Measurements from ENCODE around the gene CDKAL1.

The CDKAL1 gene

DNA sequence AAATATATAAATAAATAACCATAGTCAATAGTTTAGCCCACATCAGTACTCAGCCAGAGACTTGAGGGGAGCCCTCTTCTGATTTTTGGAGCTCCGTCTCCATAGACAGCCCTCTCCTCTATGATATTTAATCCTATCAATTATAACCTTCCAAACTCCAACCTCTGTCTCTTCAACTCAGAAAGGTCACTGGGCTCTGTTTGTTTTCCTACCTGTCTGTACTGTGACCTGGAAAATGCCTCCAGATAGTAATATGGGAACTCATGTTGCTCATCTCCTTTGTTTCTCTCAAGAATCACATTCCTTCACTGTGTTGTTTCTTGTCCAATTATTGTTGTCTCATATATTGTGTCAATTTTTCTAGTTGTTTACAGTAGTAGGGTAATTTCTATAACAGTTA, 409.7 kb downstream of the CDKAL1 start:
- TF ChIP-seq POLR2AphosphoS5 (IDR thresholded peaks at IDR 0.05; ENCODE audit: low read depth, low read length) (no peak), TAF1 (IDR thresholded peaks at IDR 0.05; ENCODE audit: borderline replicate concordance, insufficient read depth, low read length) (no peak), FOXP2 (optimal IDR thresholded peaks at IDR 0.05; ENCODE audit: borderline replicate concordance, extremely low read depth, extremely low read length, insufficient read depth) (no peak), SIN3A (IDR thresholded peaks at IDR 0.05; ENCODE audit: borderline replicate concordance, insufficient read depth, low read length) (no peak)
- TF ChIP-seq, protein P1, sequence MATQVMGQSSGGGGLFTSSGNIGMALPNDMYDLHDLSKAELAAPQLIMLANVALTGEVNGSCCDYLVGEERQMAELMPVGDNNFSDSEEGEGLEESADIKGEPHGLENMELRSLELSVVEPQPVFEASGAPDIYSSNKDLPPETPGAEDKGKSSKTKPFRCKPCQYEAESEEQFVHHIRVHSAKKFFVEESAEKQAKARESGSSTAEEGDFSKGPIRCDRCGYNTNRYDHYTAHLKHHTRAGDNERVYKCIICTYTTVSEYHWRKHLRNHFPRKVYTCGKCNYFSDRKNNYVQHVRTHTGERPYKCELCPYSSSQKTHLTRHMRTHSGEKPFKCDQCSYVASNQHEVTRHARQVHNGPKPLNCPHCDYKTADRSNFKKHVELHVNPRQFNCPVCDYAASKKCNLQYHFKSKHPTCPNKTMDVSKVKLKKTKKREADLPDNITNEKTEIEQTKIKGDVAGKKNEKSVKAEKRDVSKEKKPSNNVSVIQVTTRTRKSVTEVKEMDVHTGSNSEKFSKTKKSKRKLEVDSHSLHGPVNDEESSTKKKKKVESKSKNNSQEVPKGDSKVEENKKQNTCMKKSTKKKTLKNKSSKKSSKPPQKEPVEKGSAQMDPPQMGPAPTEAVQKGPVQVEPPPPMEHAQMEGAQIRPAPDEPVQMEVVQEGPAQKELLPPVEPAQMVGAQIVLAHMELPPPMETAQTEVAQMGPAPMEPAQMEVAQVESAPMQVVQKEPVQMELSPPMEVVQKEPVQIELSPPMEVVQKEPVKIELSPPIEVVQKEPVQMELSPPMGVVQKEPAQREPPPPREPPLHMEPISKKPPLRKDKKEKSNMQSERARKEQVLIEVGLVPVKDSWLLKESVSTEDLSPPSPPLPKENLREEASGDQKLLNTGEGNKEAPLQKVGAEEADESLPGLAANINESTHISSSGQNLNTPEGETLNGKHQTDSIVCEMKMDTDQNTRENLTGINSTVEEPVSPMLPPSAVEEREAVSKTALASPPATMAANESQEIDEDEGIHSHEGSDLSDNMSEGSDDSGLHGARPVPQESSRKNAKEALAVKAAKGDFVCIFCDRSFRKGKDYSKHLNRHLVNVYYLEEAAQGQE (IDR thresholded peaks at IDR 0.05; ENCODE audit: insufficient read depth in 1 of 2, low read depth in 2 of 2, low read length in 2 of 2), result no peak

DNA sequence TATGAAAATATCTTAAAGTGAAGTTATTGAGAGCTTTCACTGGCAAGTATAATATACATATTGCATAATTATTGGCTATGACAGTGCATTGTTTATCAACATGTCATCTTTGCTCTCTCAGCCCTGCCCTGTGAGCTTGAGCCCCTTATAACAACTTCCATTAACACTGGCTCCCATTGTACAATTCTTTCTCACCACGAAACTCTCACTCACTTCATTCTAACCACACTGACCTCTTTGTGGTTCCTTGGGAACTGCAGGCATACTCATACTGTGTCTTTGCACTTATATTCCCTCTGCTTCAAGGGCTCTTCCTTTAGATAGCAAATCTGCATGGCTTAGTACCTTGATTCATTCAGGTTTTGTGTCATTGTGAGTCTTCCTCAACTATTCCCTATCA, 411.8 kb downstream of the CDKAL1 start:
- TF ChIP-seq SIN3A (IDR thresholded peaks at IDR 0.05; ENCODE audit: borderline replicate concordance, insufficient read depth, low read length) (no peak), TAF1 (IDR thresholded peaks at IDR 0.05; ENCODE audit: borderline replicate concordance, insufficient read depth, low read length) (no peak), POLR2AphosphoS5 (IDR thresholded peaks at IDR 0.05; ENCODE audit: low read depth, low read length) (no peak), FOXP2 (optimal IDR thresholded peaks at IDR 0.05; ENCODE audit: borderline replicate concordance, extremely low read depth, extremely low read length, insufficient read depth) (no peak)
- TF ChIP-seq, protein P1 (IDR thresholded peaks at IDR 0.05; ENCODE audit: insufficient read depth in 1 of 2, low read depth in 2 of 2, low read length in 2 of 2), result no peak

DNA sequence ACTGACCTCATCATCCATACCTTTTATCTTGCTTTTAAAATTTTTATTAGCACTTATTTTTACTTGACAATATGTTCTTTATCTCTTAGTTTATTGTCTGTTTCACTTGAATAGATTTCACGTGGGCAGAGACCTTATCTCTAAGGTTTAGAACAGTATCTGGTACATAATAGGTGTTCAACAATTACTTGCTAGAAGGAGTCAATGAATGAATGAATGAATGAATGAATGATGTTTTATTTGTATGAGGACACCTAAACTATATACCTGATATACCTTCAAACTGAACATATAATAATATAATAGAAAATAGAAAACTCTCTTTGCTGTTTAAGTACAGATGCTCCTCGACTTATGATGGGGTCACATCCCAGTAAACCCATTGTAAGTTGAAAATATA, 412.6 kb downstream of the CDKAL1 start:
- no peak for TF ChIP-seq POLR2AphosphoS5 (IDR thresholded peaks at IDR 0.05; ENCODE audit: low read depth, low read length)
- TF ChIP-seq, protein P1 (IDR thresholded peaks at IDR 0.05; ENCODE audit: insufficient read depth in 1 of 2, low read depth in 2 of 2, low read length in 2 of 2), result no peak
- no peak for TF ChIP-seq FOXP2 (optimal IDR thresholded peaks at IDR 0.05; ENCODE audit: borderline replicate concordance, extremely low read depth, extremely low read length, insufficient read depth)
- no peak for TF ChIP-seq TAF1 (IDR thresholded peaks at IDR 0.05; ENCODE audit: borderline replicate concordance, insufficient read depth, low read length)
- TF ChIP-seq SIN3A (IDR thresholded peaks at IDR 0.05; ENCODE audit: borderline replicate concordance, insufficient read depth, low read length), result no peak

DNA sequence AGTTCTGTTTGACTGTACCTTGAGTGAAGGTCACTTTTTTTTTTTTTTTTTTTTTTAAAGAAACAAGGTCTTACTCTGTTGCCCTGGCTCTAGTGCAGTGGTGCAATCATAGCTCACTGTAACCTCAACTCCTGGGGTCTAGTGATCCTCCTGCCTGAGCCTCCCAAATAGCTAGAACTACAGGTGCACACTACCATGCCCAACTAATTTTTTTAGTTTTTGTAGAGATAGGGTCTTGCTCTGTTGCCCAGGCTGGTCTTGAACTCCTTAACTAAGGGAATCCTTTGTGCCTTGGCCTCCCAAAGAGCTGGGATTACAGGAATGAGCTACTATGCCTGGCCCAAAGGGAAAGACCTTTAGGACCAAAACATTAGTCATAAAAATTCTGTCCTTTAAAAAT, 413.7 kb downstream of the CDKAL1 start:
- no peak for TF ChIP-seq POLR2AphosphoS5 (IDR thresholded peaks at IDR 0.05; ENCODE audit: low read depth, low read length)
- no peak for TF ChIP-seq SIN3A (IDR thresholded peaks at IDR 0.05; ENCODE audit: borderline replicate concordance, insufficient read depth, low read length)
- TF ChIP-seq, protein P1 (IDR thresholded peaks at IDR 0.05; ENCODE audit: insufficient read depth in 1 of 2, low read depth in 2 of 2, low read length in 2 of 2), result no peak
- TF ChIP-seq FOXP2 (optimal IDR thresholded peaks at IDR 0.05; ENCODE audit: borderline replicate concordance, extremely low read depth, extremely low read length, insufficient read depth), result no peak
- TF ChIP-seq TAF1 (IDR thresholded peaks at IDR 0.05; ENCODE audit: borderline replicate concordance, insufficient read depth, low read length), result no peak

DNA sequence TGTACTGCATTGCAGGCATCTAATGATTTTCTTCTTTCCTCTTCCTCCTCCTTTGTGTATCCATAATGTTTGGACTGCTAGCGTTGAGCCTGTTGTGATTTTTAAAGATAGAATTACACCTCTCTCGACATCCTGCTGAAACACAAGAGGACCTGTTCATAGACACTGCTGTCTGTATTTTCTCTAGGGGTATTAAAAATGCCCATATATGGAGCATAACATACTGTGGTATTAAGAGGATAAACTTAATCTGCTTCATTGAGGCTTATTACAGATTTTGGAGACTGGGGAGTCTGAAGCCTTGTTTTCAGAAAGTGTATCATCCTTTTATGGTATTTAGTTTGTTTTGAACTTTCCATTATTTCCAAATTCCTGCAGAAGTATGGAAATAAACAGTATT, 414.3 kb downstream of the CDKAL1 start:
- TF ChIP-seq POLR2AphosphoS5 (IDR thresholded peaks at IDR 0.05; ENCODE audit: low read depth, low read length) (no peak), SIN3A (IDR thresholded peaks at IDR 0.05; ENCODE audit: borderline replicate concordance, insufficient read depth, low read length) (no peak), FOXP2 (optimal IDR thresholded peaks at IDR 0.05; ENCODE audit: borderline replicate concordance, extremely low read depth, extremely low read length, insufficient read depth) (no peak)
- TF ChIP-seq, protein P1 (IDR thresholded peaks at IDR 0.05; ENCODE audit: insufficient read depth in 1 of 2, low read depth in 2 of 2, low read length in 2 of 2), result no peak
